Measurements from ENCODE around the gene POLK. TPM values are rescaled to one million over a fixed set of nuclear protein-coding genes. Genes with fewer than 3 reads are reported as not detected.

The POLK gene
- total and polyA plus RNA-seq, 2 of the 4 experiments (the other 2 are of a cell fraction): 10.4 to 24.4 TPM

- Histone ChIP-seq H3K4ac (ENCODE audit: low read depth, low read length) (no peak overlapping the region), H2BK5ac (ENCODE audit: low read depth, low read length, poor library complexity, severe bottlenecking) (no peak overlapping the region), H3K79me1 (ENCODE audit: low read depth in 1 of 2, low read length in 2 of 2) (no peaks in the 10 kb centered on the region), H2BK15ac (ENCODE audit: low read depth, low read length) (no peak overlapping the region), H4K91ac (ENCODE audit: insufficient read depth, low read depth, low read length) (no peak overlapping the region), H3K9ac (ENCODE audit: low read depth, low read length) (no peak overlapping the region), H3K23ac (ENCODE audit: low read depth, low read length) (no peak overlapping the region), H4K5ac (ENCODE audit: low read depth, low read length) (no peak overlapping the region), H2AFZ (replicated peaks; ENCODE audit: low read length, poor library complexity) (no peak overlapping the region), H3K14ac (replicated peaks; ENCODE audit: low read depth, low read length) (no peak overlapping the region), H4K8ac (ENCODE audit: low read depth in 2 of 2, low read length in 2 of 2) (no peak overlapping the region), H2AK9ac (replicated peaks; ENCODE audit: low read depth, low read length, poor library complexity) (no peak overlapping the region), H3K27me3 (ENCODE audit: control insufficient read depth, insufficient read depth, low read length) (no peaks in the 10 kb centered on the region), H2BK20ac (ENCODE audit: low read depth, low read length) (no peak overlapping the region), H2AK5ac (ENCODE audit: low read depth, low read length) (no peak overlapping the region), H3K4me2 (ENCODE audit: low read depth, low read length) (no peak overlapping the region), H3K9me1 (ENCODE audit: insufficient read depth, low read length) (no peaks in the 10 kb centered on the region), H3K27ac (ENCODE audit: insufficient read depth, low read length) (no peak overlapping the region), H3K36me3 (ENCODE audit: control insufficient read depth, insufficient read depth, low read length) (no peaks in the 10 kb centered on the region), H4K20me1 (ENCODE audit: insufficient read depth, low read length) (no peaks in the 10 kb centered on the region), H2BK120ac (ENCODE audit: low read depth, low read length) (no peak overlapping the region), H3K56ac (ENCODE audit: extremely low read depth, insufficient read depth, low read length) (no peak overlapping the region), H3K9me3 (ENCODE audit: control insufficient read depth, insufficient read depth, low read length) (no peaks in the 10 kb centered on the region), H3K4me3 (ENCODE audit: insufficient read depth, low read depth, low read length) (no peak overlapping the region), H3K18ac (ENCODE audit: low read depth, low read length) (no peak overlapping the region), H3K4me1 (ENCODE audit: control insufficient read depth, insufficient read depth, low read length) (no peaks in the 10 kb centered on the region)
- ChIA-PET CTCF (no interaction called here), POLR2A (ENCODE audit: unreplicated experiment) (no interaction called here)
- intact Hi-C loops (cut with micrococcal nuclease) (no loop called here), dilution Hi-C loops (cut with HindIII; ENCODE audit: low sequenced_read_pairs, unreplicated experiment) (no loop called here), in situ Hi-C loops (cut with MboI; ENCODE audit: low sequenced_read_pairs) (no loop called here)
- ATAC-seq (ENCODE audit: low read depth) (no peak), DNase-seq (no peak)
- WGBS, 2 experiments (ENCODE audit: extremely low coverage in 2 of 2, insufficient read length in 1 of 2): 92% methylated on average over 3 of the region's 3 CpGs; no CpG with 5 or more reads in 1 of the 2 experiments
- TF ChIP-seq CEBPB (IDR thresholded peaks at IDR 0.05; ENCODE audit: low read depth, low read length): no peak
- no peak for TF ChIP-seq NFE2L2 (IDR thresholded peaks at IDR 0.05; ENCODE audit: low read depth, low read length)
- TF ChIP-seq RAD21 (IDR thresholded peaks at IDR 0.05; ENCODE audit: low read length): no peak
- no peak for TF ChIP-seq ELK1 (IDR thresholded peaks at IDR 0.05; ENCODE audit: borderline replicate concordance, low read depth, low read length)
- BruUV-seq (replicated peaks): no TSS peak
These were observed 101.2 kb downstream of the POLK start for GRCh38 chr5:75612901-75613300.
